Panc1 (cell line): Measurements from ENCODE around the gene TPST2.

Experiments used
- CTCF ChIP-seq: fragments of 450-650 bp; IDR thresholded peaks from 2 replicates; pipeline ENCODE4 v1.5.1; 2017; ENCODE audit warnings: mild to moderate bottlenecking
- TF ChIP-seq, protein P1 (sequence below), 2 experiments: IDR thresholded peaks; 2 replicates each; pipeline ENCODE4 v1.6.1; 2011 to 2012; ENCODE audit warnings: low read depth in 2 of 2, control low read depth in 1 of 2, low read length in 1 of 2, mild to moderate bottlenecking in 1 of 2, moderate library complexity in 1 of 2; ENCODE audit not compliant: insufficient read depth in 1 of 2

DNA sequence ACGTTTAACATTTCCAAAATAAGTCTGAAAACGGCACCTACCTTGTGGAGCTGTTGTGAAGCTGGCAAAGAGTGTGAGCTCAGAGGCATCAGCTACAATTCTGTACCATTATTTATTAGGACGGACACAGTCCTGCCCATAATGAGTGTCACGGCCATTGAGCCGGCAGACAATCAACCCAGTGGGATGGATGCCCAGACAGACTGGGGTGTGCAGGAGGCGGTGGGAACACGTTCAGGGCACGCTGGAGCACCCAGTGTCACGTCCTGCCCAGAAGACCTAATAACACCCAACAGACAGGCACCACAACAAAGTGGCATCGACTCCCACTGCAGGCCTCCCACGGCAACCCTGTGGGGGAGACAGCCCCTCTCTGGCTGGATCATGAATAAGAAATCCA, 34.5 kb downstream of the TPST2 start:
- no peak for TF ChIP-seq CTCF
- TF ChIP-seq, protein P1, sequence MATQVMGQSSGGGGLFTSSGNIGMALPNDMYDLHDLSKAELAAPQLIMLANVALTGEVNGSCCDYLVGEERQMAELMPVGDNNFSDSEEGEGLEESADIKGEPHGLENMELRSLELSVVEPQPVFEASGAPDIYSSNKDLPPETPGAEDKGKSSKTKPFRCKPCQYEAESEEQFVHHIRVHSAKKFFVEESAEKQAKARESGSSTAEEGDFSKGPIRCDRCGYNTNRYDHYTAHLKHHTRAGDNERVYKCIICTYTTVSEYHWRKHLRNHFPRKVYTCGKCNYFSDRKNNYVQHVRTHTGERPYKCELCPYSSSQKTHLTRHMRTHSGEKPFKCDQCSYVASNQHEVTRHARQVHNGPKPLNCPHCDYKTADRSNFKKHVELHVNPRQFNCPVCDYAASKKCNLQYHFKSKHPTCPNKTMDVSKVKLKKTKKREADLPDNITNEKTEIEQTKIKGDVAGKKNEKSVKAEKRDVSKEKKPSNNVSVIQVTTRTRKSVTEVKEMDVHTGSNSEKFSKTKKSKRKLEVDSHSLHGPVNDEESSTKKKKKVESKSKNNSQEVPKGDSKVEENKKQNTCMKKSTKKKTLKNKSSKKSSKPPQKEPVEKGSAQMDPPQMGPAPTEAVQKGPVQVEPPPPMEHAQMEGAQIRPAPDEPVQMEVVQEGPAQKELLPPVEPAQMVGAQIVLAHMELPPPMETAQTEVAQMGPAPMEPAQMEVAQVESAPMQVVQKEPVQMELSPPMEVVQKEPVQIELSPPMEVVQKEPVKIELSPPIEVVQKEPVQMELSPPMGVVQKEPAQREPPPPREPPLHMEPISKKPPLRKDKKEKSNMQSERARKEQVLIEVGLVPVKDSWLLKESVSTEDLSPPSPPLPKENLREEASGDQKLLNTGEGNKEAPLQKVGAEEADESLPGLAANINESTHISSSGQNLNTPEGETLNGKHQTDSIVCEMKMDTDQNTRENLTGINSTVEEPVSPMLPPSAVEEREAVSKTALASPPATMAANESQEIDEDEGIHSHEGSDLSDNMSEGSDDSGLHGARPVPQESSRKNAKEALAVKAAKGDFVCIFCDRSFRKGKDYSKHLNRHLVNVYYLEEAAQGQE (IDR thresholded peaks at IDR 0.05; ENCODE audit: insufficient read depth in 1 of 2, low read depth in 2 of 2, low read length in 1 of 2): no peak
